22Rv1 (cell line): ENCODE measurements around the gene ALDH4A1.

Experiments used
- ZFX ChIP-seq: fragments of 450-650 bp; IDR thresholded peaks from 2 replicates; pipeline ENCODE4 v1.6.1; 2017; ENCODE audit warnings: antibody characterized with exemption, borderline replicate concordance
- TF ChIP-seq, protein P1 (sequence below): fragments of 450-650 bp; IDR thresholded peaks from 2 replicates; pipeline ENCODE4 v1.5.1; 2017; ENCODE audit warnings: mild to moderate bottlenecking

DNA sequence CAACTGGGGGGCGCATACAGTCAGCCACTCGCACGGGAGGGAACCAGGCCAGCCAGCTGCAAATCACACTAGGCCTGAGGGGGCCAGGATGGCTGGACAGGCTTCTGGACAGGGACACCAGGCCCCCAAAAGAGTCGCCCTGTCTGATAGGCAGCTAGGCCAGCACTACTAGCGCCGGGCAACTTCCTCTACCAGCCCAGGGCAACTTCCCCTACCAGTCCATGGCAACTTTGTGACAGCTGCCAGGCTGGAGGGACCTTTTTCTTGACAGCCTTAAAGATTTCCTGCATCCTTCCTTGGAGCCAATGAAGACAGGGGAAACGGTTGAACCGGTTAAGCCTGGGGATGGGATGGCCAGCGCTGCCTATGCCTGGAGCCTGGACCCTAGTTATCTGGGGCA is 49.1 kb upstream of the ALDH4A1 start:
- TF ChIP-seq, protein P1, sequence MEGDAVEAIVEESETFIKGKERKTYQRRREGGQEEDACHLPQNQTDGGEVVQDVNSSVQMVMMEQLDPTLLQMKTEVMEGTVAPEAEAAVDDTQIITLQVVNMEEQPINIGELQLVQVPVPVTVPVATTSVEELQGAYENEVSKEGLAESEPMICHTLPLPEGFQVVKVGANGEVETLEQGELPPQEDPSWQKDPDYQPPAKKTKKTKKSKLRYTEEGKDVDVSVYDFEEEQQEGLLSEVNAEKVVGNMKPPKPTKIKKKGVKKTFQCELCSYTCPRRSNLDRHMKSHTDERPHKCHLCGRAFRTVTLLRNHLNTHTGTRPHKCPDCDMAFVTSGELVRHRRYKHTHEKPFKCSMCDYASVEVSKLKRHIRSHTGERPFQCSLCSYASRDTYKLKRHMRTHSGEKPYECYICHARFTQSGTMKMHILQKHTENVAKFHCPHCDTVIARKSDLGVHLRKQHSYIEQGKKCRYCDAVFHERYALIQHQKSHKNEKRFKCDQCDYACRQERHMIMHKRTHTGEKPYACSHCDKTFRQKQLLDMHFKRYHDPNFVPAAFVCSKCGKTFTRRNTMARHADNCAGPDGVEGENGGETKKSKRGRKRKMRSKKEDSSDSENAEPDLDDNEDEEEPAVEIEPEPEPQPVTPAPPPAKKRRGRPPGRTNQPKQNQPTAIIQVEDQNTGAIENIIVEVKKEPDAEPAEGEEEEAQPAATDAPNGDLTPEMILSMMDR = no peak
- TF ChIP-seq ZFX = no peak
